Glutamatergic neuron (in vitro differentiated cells): ENCODE data around the gene ABHD2. TPM values are rescaled to one million over a fixed set of nuclear protein-coding genes. Genes with fewer than 3 reads are reported as not detected.

Experiments
- DNase-seq: peaks from one replicate; pipeline ENCODE4 v3.0.0; 2022
- H3K27ac Mint-ChIP-seq: one replicate; pipeline ENCODE4 v1.8.0; 2020; ENCODE audit warnings: mild to moderate bottlenecking, mixed read lengths, inconsistent platforms; ENCODE audit not compliant: unreplicated experiment
- H3K27me3 Mint-ChIP-seq: one replicate; pipeline ENCODE4 v1.8.0; 2020; ENCODE audit warnings: mild to moderate bottlenecking, moderate library complexity, mixed read lengths, inconsistent platforms; ENCODE audit not compliant: unreplicated experiment
- H3K36me3 Mint-ChIP-seq: one replicate; pipeline ENCODE4 v1.8.0; 2020; ENCODE audit warnings: mild to moderate bottlenecking, mixed read lengths, inconsistent platforms; ENCODE audit not compliant: unreplicated experiment
- H3K4me1 Mint-ChIP-seq: one replicate; pipeline ENCODE4 v1.8.0; 2020; ENCODE audit warnings: mild to moderate bottlenecking, low read depth, mixed read lengths, inconsistent platforms; ENCODE audit not compliant: unreplicated experiment
- H3K4me3 Mint-ChIP-seq: one replicate; pipeline ENCODE4 v1.8.0; 2020; ENCODE audit warnings: mild to moderate bottlenecking, mixed read lengths, inconsistent platforms; ENCODE audit not compliant: unreplicated experiment
- H3K9me3 Mint-ChIP-seq: one replicate; pipeline ENCODE4 v1.8.0; 2020; ENCODE audit warnings: mild to moderate bottlenecking, moderate library complexity, mixed read lengths, inconsistent platforms; ENCODE audit not compliant: unreplicated experiment
- long read RNA-seq: library from polyadenylated mRNA; unstranded; transcript quantifications from one replicate; pipeline ENCODE4 v2.0.0, GENCODE V29; 2020; ENCODE audit not compliant: unreplicated experiment
- total RNA-seq: library from RNA; stranded (reverse); fragmentation: NEBNext Ultra II Directional; extraction: Animal tissue kit (Norgen Biotek cat#: 25700); gene quantifications from one replicate; pipeline ENCODE4 v1.2.1, GENCODE V29; 2021; ENCODE audit not compliant: unreplicated experiment
- TF ChIP-seq, protein P1 (sequence below): fragments of 200-600 bp; sonication (generic); IDR thresholded peaks from one replicate; pipeline ENCODE4 v1.5.0; 2021; ENCODE audit not compliant: partially characterized antibody, unreplicated experiment

The ABHD2 gene, protein sequence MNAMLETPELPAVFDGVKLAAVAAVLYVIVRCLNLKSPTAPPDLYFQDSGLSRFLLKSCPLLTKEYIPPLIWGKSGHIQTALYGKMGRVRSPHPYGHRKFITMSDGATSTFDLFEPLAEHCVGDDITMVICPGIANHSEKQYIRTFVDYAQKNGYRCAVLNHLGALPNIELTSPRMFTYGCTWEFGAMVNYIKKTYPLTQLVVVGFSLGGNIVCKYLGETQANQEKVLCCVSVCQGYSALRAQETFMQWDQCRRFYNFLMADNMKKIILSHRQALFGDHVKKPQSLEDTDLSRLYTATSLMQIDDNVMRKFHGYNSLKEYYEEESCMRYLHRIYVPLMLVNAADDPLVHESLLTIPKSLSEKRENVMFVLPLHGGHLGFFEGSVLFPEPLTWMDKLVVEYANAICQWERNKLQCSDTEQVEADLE
- 101 TPM for total RNA-seq
- long read RNA-seq, full-length matches to known transcripts: 5 of 5 reads
- long read RNA-seq, partial matches to known transcripts: 0 of 5 reads
- long read RNA-seq, other reads (novel, unspliced or antisense): 0 of 5 reads

DNA sequence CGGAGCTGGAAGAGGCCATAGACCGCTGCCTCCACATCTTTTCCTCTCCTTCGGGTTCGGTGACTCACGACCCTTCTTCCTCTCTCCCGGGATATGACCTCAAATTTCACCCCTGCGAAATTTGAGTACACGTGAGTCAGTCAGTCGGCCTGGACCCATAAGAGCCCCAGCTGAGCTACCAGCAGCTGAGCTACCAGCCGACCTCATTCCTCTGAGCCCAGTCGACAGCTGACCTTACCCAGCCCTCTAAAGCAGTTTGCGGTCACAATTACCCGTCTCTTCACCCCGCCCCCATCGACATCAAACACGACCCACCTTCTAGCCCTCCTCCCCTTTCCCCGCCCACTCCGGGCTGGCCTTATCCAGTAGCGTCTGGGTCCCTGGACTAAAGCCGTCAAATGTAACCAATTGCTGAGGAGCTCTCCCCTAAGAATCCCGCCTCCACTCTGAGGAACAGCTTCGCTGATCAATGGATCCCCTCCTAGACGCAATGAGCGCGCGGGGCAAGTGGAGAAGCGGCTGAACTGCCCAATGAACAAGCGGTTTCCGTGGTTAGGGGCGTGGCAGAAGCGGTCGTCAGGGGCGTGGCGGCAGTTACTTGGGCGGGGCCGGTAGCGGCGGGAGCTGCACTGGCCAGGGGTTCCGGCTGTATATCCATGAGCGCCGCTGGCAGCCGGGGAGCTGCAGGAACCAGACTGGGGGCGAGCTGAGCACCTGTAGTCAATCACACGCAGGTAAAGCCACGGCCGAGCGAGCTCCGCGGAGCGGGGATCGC lies at the start of gene ABHD2:
Gene ABHD2, plus strand, starts transcription at position 627 of the 775 bp plus-strand sequence. CDS start 27,872 bp downstream, outside the sequence.
- no peaks in the 10 kb centered on the region for H3K27me3 Mint-ChIP-seq
- DNase-seq: peak; percentile 99
- TF ChIP-seq, protein P1, sequence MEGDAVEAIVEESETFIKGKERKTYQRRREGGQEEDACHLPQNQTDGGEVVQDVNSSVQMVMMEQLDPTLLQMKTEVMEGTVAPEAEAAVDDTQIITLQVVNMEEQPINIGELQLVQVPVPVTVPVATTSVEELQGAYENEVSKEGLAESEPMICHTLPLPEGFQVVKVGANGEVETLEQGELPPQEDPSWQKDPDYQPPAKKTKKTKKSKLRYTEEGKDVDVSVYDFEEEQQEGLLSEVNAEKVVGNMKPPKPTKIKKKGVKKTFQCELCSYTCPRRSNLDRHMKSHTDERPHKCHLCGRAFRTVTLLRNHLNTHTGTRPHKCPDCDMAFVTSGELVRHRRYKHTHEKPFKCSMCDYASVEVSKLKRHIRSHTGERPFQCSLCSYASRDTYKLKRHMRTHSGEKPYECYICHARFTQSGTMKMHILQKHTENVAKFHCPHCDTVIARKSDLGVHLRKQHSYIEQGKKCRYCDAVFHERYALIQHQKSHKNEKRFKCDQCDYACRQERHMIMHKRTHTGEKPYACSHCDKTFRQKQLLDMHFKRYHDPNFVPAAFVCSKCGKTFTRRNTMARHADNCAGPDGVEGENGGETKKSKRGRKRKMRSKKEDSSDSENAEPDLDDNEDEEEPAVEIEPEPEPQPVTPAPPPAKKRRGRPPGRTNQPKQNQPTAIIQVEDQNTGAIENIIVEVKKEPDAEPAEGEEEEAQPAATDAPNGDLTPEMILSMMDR: no peak
- peaks cover 5% of the 10 kb centered on the region for H3K9me3 Mint-ChIP-seq
- peak within 1 kb of the TSS; percentile 84 for H3K27ac Mint-ChIP-seq
- peaks cover 28% of the 10 kb centered on the region for H3K4me1 Mint-ChIP-seq
- no peak within 1 kb of the TSS for H3K4me3 Mint-ChIP-seq
- no peaks in the 10 kb centered on the region for H3K36me3 Mint-ChIP-seq

DNA sequence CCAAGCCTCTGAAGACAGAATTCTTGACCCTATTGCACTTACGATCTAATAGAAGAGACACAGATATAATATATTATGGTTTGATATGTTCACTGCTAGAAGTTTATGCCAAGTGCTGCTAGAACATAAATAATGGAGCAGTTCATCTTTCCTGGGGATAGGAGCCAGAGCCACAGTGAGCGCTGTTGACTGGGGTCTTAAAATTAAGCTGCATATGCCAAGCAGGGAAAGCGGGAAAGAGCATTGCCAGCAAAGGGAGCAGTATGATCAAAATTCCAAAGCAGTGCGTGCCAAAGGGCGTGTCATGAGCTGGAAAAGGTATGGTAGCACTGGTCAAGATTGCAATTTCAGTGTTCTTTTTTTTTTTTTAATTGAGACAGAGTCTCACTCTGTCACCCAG lies 49.1 kb upstream of the ABHD2 start:
- H3K36me3 Mint-ChIP-seq: no peaks in the 10 kb centered on the region
- TF ChIP-seq, protein P1: no peak
- DNase-seq: no peak
- peaks cover 1% of the 10 kb centered on the region for H3K9me3 Mint-ChIP-seq
- H3K4me1 Mint-ChIP-seq: no peaks in the 10 kb centered on the region
- H3K27me3 Mint-ChIP-seq: peaks cover 5% of the 10 kb centered on the region
- no peak overlapping the region for H3K4me3 Mint-ChIP-seq
- H3K27ac Mint-ChIP-seq: no peak overlapping the region

DNA sequence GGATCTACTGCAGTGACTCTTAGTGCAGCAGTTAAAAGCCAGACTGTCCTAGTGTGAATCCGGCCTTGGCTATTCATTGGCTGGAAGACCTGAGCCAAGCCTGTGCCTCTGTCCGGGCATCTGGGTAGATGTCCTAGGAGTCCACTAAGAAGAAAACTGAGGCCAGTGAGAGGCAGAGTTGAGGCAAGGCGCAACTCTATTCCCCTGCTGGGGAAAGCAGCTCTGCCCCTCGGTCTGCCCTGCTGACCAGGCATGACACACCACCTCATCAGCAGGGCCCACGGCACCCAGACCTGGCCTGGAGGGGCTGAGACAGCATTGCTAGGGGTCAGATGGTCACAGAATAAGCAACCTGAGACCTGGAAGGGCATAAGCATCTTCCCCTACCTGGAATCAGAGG lies 46.7 kb upstream of the ABHD2 start:
- H3K4me1 Mint-ChIP-seq: no peaks in the 10 kb centered on the region
- peaks cover 1% of the 10 kb centered on the region for H3K9me3 Mint-ChIP-seq
- no peak for DNase-seq
- H3K27ac Mint-ChIP-seq: no peak overlapping the region
- TF ChIP-seq, protein P1: no peak
- peaks cover 5% of the 10 kb centered on the region for H3K27me3 Mint-ChIP-seq
- no peak overlapping the region for H3K4me3 Mint-ChIP-seq
- H3K36me3 Mint-ChIP-seq: no peaks in the 10 kb centered on the region

DNA sequence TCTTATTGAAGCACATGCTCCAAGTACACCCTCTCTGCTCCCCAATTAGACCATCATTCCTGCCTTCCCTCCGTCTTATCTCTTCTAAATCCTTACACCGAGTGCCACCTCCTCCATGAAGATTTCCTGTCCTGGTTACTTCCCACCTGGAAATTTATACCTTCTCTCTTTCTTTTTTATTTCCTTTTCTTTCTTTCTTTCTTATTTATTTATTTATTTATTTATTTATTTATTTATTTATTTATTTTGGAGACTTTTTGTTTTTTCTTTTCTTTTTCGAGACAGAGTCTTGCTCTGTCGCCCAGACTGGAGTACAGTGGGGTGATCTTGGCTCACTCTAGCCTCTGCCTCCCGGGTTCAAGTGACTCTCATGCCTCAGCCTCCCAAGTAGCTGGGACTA lies 45.9 kb upstream of the ABHD2 start:
- H3K27me3 Mint-ChIP-seq: peaks cover 5% of the 10 kb centered on the region
- H3K36me3 Mint-ChIP-seq: no peaks in the 10 kb centered on the region
- peaks cover 1% of the 10 kb centered on the region for H3K9me3 Mint-ChIP-seq
- DNase-seq: no peak
- TF ChIP-seq, protein P1: no peak
- no peak overlapping the region for H3K27ac Mint-ChIP-seq
- no peaks in the 10 kb centered on the region for H3K4me1 Mint-ChIP-seq
- no peak overlapping the region for H3K4me3 Mint-ChIP-seq
